ENCODE measurements around the gene MMD2.

Gene MMD2

GRCh38 chr7:4868493-4868892 lies 90.5 kb downstream of the MMD2 start:
- no peaks in the 10 kb centered on the region for H3K36me3 ChIP-seq
- no peak for DNase-seq
- no peak overlapping the region for H3K4me3 ChIP-seq (ENCODE audit: low read depth, low read length)
- no peaks in the 10 kb centered on the region for H3K9me3 ChIP-seq
- TF ChIP-seq, protein P1, sequence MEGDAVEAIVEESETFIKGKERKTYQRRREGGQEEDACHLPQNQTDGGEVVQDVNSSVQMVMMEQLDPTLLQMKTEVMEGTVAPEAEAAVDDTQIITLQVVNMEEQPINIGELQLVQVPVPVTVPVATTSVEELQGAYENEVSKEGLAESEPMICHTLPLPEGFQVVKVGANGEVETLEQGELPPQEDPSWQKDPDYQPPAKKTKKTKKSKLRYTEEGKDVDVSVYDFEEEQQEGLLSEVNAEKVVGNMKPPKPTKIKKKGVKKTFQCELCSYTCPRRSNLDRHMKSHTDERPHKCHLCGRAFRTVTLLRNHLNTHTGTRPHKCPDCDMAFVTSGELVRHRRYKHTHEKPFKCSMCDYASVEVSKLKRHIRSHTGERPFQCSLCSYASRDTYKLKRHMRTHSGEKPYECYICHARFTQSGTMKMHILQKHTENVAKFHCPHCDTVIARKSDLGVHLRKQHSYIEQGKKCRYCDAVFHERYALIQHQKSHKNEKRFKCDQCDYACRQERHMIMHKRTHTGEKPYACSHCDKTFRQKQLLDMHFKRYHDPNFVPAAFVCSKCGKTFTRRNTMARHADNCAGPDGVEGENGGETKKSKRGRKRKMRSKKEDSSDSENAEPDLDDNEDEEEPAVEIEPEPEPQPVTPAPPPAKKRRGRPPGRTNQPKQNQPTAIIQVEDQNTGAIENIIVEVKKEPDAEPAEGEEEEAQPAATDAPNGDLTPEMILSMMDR (IDR thresholded peaks at IDR 0.05; ENCODE audit: low read depth, low read length) = no peak
- no peaks in the 10 kb centered on the region for H3K27me3 ChIP-seq
- peaks cover 16% of the 10 kb centered on the region for H3K4me1 ChIP-seq

DNA sequence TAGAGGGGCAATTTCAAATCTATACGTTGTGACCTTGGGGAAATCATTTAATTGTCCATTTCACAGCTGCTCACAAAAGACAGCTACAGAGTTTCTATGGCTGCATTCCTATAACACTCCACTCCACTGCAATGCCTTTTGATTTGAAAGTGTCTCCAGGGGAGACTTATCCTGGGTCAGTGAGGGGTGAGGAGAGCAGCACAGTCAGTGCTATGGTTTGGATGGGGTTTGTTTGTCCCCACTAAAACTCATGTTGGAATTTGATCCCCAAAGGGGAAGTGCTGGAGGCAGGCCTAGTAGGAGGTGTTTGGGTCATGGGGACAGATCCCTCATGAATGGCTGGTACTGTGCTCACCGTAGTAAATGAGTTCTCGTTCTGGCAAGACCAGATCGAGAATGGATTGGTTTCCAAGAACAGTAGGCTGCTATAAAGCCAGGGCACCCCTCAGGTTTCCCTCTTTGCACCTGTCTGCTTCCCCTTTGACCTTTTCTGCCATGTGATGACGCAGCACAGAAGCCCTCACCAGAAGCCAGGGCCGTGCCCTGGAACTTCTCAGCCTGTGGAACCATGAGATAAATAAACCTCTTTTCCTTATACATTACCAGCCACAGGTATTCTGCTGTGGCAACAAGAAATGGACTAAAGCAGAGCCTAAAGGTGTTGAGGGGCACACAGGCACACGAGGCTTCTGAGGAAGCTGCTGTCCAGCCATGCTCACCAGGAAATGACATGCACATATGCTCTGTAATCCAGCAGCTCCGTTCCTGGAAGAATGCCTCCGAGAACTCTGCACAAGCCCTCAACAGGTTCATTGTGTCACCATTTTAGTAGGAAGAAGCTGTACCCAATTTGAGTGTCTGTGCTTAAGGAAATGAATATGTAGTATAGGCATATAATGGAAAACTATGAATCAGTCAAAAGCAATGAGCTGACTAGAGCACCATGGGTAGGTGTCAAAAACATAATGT lies 92.2 kb downstream of the MMD2 start:
- Histone ChIP-seq H3K36me3 (no peaks in the 10 kb centered on the region), H3K9me3 (no peaks in the 10 kb centered on the region), H3K4me1 (peaks cover 3% of the 10 kb centered on the region; the same call in 1 of the 2 replicates), H3K4me3 (ENCODE audit: low read depth, low read length) (no peak overlapping the region), H3K27me3 (no peaks in the 10 kb centered on the region)
- TF ChIP-seq, protein P1 (IDR thresholded peaks at IDR 0.05; ENCODE audit: low read depth, low read length) = no peak
- no peak for DNase-seq

GRCh38 chr7:4862156-4862555 lies 96.8 kb downstream of the MMD2 start:
- H3K9me3 ChIP-seq = no peaks in the 10 kb centered on the region
- H3K4me1 ChIP-seq = no peaks in the 10 kb centered on the region
- DNase-seq = no peak
- H3K4me3 ChIP-seq (ENCODE audit: low read depth, low read length) = no peak overlapping the region
- no peaks in the 10 kb centered on the region for H3K27me3 ChIP-seq
- no peaks in the 10 kb centered on the region for H3K36me3 ChIP-seq
- TF ChIP-seq, protein P1 (IDR thresholded peaks at IDR 0.05; ENCODE audit: low read depth, low read length) = no peak

DNA sequence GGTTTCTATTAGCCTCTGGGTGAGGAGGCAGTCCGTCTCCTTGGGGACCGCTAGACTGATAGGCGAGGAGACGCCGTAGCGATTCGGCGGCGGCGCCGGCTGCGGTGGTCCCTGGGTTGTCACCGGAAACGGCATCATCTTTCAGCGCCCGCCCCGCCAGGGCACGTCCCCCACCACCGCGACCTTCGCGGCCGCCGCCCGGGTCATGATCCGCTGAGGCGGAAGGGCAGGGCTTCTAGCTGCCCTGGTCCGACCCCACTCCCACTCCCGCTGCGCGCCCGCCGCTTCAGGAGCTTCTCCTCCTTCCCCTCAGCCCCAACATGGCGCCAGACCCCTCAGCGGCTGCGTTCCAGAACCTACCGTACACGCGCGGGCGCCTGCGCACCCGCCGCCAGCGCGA lies 97.3 kb downstream of the MMD2 start, which contains the start of gene PAPOLB:
Gene PAPOLB (minus strand): TSS at position 358 of the 400 bp plus-strand sequence. CDS start 220 bp downstream, at position 138.
- Histone ChIP-seq H3K4me3 (ENCODE audit: low read depth, low read length) (no peak within 1 kb of the TSS), H3K9me3 (no peaks in the 10 kb centered on the region), H3K36me3 (no peaks in the 10 kb centered on the region), H3K4me1 (no peaks in the 10 kb centered on the region), H3K27me3 (no peaks in the 10 kb centered on the region)
- DNase-seq = no peak
- TF ChIP-seq, protein P1 (IDR thresholded peaks at IDR 0.05; ENCODE audit: low read depth, low read length) = no peak

- Histone ChIP-seq H3K27me3 (no peaks in the 10 kb centered on the region), H3K36me3 (no peaks in the 10 kb centered on the region)
- DNase-seq = no peak
Observed at GRCh38 chr7:4861227-4861626, 97.8 kb downstream of the MMD2 start.

More at GRCh38 chr7:4861227-4861626, 97.8 kb downstream of the MMD2 start:
- H3K9me3 ChIP-seq = no peaks in the 10 kb centered on the region
- TF ChIP-seq, protein P1 (IDR thresholded peaks at IDR 0.05; ENCODE audit: low read depth, low read length) = no peak
- H3K4me3 ChIP-seq (ENCODE audit: low read depth, low read length) = no peak overlapping the region
- H3K4me1 ChIP-seq = no peaks in the 10 kb centered on the region
